Tibial artery (tissue), 4 donors: Measurements from ENCODE around the gene ADI1.

Experiments used
- DNase-seq, 2 donors: peaks; one replicate each; pipeline ENCODE4 v3.0.0-alpha.2; 2019
- H3K27ac ChIP-seq, 2 donors: fragments of 200-600 bp; sonication (generic) in 1 of 2; 1 replicate in 1 of 2; 2 replicates in 1 of 2; pipeline ENCODE4 v1.5.1; 2018 to 2019; ENCODE audit warnings: mild to moderate bottlenecking in 1 of 2
- H3K27me3 ChIP-seq, 2 donors: fragments of 200-600 bp; sonication (generic) in 1 of 2; one replicate each; pipeline versions ENCODE4 v1.5.1 to v1.6.0; 2016 to 2019
- H3K36me3 ChIP-seq, 3 donors: fragments of 200-600 bp; sonication (generic) in 2 of 3; one replicate each; pipeline ENCODE4 v1.5.1; 2016 to 2019; ENCODE audit warnings: mild to moderate bottlenecking in 2 of 3
- H3K4me1 ChIP-seq, 4 donors: fragments of 200-600 bp; sonication (generic) in 2 of 4; 1 replicate in 3 of 4; 2 replicates in 1 of 4; pipeline ENCODE4 v1.5.1; 2016 to 2019
- H3K4me3 ChIP-seq, 2 donors: fragments of 200-600 bp; sonication (generic) in 1 of 2; 1 replicate in 1 of 2; 2 replicates in 1 of 2; pipeline ENCODE4 v1.5.1; 2018 to 2019; ENCODE audit warnings: mild to moderate bottlenecking in 2 of 2
- H3K9me3 ChIP-seq, 3 donors: fragments of 200-600 bp; sonication (generic) in 1 of 3; one replicate each; pipeline ENCODE4 v1.5.1; 2016 to 2019
- CTCF ChIP-seq, 2 experiments: fragments of 200-600 bp in 1 of 2; fragments of 450-650 bp in 1 of 2; IDR thresholded peaks; one replicate each; pipeline ENCODE4 v1.5.1; 2017 to 2019; ENCODE audit warnings: antibody characterized with exemption in 2 of 2, mild to moderate bottlenecking in 1 of 2, moderate library complexity in 1 of 2
- intact Hi-C: fragments of 100-400 bp; cut with DNase I; formaldehyde crosslinking; loops from one replicate; pipeline ENCODE4 v1.15.0; 2023; ENCODE audit warnings: low total_unique reads

The ADI1 gene

GRCh38 chr2:3472966-3473365 is 46.4 kb downstream of the ADI1 start:
- TF ChIP-seq CTCF (IDR thresholded peaks at IDR 0.05) = no peak
- intact Hi-C loops = no loop called here
- DNase-seq = no peak
- Histone ChIP-seq H3K36me3 (peaks cover 6 to 84% (median 77%) of the 10 kb centered on the region in 3 donors), H3K27ac (peak overlapping the region in 1 of 2 donors; percentile 78), H3K4me1 (peaks cover 0 to 40% (median 9%) of the 10 kb centered on the region in 4 donors), H3K4me3 (no peak overlapping the region), H3K27me3 (no peaks in the 10 kb centered on the region), H3K9me3 (no peaks in the 10 kb centered on the region)

DNA sequence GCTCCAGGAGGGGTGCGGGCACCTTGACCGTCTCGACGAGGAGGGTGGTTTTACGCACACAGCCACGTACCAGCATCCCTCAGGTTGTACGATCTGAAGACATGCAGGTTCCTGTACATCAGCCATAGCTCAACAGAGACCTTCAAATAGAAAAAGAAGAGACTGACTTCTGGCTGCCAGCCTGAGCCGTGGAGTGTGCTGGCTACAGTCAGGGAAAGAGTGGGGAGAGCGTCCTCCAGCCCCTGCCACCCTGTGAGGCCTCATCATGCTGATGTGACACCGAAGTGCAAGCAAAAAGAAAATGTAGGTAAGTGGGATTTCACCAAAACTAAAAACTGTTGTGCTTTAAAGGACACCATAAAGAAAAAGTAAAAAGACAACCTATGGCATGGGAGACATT is 47.0 kb downstream of the ADI1 start:
- Histone ChIP-seq H3K36me3 (peaks cover 12 to 88% (median 77%) of the 10 kb centered on the region in 3 donors), H3K27ac (peak overlapping the region; percentile 67 to 78)
- no peak for DNase-seq

GRCh38 chr2:3470856-3471737 is 48.2 kb downstream of the ADI1 start:
- peaks cover 24 to 91% (median 85%) of the 10 kb centered on the region in 3 donors for H3K36me3 ChIP-seq
- TF ChIP-seq CTCF (IDR thresholded peaks at IDR 0.05) = no peak
- H3K27me3 ChIP-seq = no peaks in the 10 kb centered on the region
- no peaks in the 10 kb centered on the region for H3K9me3 ChIP-seq
- DNase-seq = no peak
- no peak overlapping the region for H3K4me3 ChIP-seq
- intact Hi-C loops = no loop called here
- peaks cover 0 to 55% (median 12%) of the 10 kb centered on the region in 4 donors for H3K4me1 ChIP-seq
- H3K27ac ChIP-seq = peak overlapping the region; percentile 67 to 78

More for the DNA sequence above, 47.0 kb downstream of the ADI1 start:
- no peak overlapping the region for H3K4me3 ChIP-seq
- no peaks in the 10 kb centered on the region for H3K27me3 ChIP-seq
- TF ChIP-seq CTCF (IDR thresholded peaks at IDR 0.05) = no peak
- peaks cover 0 to 46% (median 9%) of the 10 kb centered on the region in 4 donors for H3K4me1 ChIP-seq
- intact Hi-C loops = no loop called here
- no peaks in the 10 kb centered on the region for H3K9me3 ChIP-seq

DNA sequence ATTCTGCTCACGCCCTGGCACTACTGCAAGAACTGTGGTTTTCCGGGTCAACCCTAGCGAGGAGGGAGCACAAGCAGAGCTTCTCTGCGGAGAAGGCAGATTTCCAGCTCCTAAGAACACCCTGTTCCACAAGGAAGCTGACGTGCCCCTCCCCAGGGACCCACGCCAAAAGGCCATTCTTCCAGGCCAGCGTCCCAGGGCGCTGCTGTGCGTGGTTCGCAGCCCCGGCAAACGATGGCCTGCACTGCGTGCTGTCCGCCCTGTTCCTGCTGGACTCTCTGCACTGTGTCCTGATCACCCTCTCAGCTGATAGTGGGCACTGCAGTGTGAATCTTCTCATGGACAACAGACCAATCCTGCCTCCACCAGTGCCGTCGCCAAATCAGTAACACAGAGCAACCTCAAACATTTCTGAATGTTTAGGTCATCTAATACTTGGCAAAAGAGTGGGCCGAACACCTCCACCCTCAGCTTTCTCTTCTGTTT is 49.1 kb downstream of the ADI1 start:
- Histone ChIP-seq H3K27ac (peak overlapping the region; percentile 67 to 78), H3K36me3 (peaks cover 26 to 91% (median 87%) of the 10 kb centered on the region in 3 donors), H3K27me3 (no peaks in the 10 kb centered on the region), H3K4me1 (peaks cover 0 to 60% (median 12%) of the 10 kb centered on the region in 4 donors), H3K9me3 (no peaks in the 10 kb centered on the region), H3K4me3 (no peak overlapping the region)
- DNase-seq = peak; percentile 63 to 90
- no peak for TF ChIP-seq CTCF (IDR thresholded peaks at IDR 0.05)
- intact Hi-C loops = no loop called here

- TF ChIP-seq CTCF (IDR thresholded peaks at IDR 0.05) = no peak
- Histone ChIP-seq H3K36me3 (peaks cover 26 to 91% (median 87%) of the 10 kb centered on the region in 3 donors), H3K4me1 (peaks cover 0 to 62% (median 12%) of the 10 kb centered on the region in 4 donors), H3K27me3 (no peaks in the 10 kb centered on the region), H3K27ac (peak overlapping the region; percentile 67 to 78), H3K9me3 (no peaks in the 10 kb centered on the region), H3K4me3 (no peak overlapping the region)
- intact Hi-C loops = loop anchor here (10.0 kb wide), 1 partner anchor 1615 kb away; no protein-coding TSS in a partner anchor
- DNase-seq = peak in 1 of 2 donors; percentile 49
These were observed 49.8 kb downstream of the ADI1 start for GRCh38 chr2:3469486-3469885.
